Inferior parietal cortex (tissue), 1 donor: ENCODE results near the gene RRP12.

ENCODE experiments used
- DNase-seq: peaks from one replicate; pipeline ENCODE4 v3.0.0-alpha.2; 2016; ENCODE audit errors: extremely low spot score

RRP12 gene

DNA sequence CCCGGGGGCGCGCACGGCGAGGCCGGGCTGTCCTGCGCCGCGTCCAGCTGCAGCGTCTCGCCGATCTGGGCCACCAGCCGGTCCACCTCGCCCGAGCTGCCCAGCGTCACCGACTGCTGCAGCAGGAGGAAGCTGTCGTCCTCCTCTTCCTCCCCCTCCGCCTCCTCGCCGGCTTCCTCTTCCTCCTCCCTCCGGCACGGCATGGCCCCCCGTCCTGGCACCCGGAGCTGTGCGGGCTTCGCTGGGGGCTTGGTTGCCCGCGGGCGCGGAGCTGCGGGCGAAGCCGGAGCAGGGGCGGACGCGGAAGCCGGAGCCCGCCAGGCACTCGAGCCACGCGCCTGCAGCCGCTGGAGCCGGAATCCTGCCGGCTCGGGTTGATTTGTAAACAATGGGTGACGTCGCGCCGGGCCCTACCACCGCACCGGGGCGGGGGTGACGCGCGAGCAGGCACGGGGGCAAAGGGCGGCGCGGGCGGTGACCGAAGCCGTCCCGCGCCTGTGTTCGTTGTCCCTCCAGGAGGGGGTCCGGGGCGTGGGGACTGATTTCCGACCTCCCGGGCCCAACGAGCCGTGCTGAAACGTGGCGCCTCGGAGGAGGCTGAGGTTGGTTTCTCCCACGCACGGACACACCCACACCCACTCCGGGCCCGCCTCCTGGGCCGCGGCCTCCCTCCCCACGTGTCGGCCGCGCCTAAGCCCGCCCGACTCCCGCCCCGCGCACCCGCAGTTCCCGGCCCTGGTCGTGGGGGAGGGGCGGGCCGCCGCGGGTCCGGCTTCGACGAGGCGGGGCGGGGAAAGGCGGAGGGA is 66.6 kb downstream of the RRP12 start, which contains the start of gene FRAT2:
TSS of gene FRAT2 (minus strand) at position 360 of the 806 bp plus-strand sequence. CDS start at position 203, 157 bp downstream.
- peak; percentile 86 for DNase-seq

- no peak for DNase-seq
Observed at GRCh38 chr10:97333601-97334369, 67.4 kb downstream of the RRP12 start.

DNA sequence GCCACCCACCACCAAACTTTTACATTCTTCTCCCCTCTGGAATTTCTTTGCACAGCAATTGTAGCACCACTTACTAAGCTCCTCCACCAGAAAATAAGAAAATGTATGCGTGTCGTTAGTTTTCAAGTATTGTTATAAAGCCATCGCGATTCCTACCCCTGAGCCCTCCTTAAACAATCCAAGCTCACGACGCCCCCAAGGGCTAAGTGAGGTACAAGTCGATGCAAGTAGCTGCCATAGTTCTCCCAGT is 67.9 kb downstream of the RRP12 start:
- no peak for DNase-seq

DNA sequence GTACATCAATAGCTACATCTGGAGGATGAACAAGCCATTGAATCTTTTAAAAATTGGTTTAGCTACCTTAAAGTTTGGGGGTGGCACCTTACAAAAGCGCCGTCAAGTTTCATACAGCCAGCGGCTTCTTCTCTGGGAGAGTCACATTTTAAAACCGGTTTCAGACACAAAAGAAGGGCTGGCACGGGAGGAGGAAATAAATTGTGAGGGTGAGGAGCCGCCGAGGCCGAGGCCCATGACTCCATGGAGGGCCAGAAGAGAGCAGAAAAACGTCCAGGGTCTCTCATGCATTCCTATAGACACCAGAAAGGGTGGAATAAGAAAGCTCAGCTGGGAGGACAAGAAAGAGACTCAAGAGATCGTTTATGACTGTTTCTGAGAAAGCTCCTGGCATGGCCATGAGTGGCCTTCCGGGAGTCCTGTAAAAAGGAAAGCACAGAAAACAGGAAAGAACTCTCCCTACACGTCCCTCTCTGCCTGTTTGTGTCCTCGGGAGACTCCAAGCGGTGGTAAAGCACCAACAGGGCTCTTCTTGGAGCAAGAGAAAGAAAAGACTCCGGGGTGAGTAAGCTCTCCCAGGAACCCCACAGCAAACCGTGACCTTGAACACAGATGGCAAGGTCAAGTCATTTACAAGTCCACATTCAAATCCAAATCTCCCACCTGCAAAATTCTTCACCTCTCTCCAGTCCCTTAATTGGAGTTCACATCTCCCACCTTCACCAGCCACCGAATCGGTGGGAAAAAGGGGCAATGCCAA is 68.4 kb downstream of the RRP12 start:
- peak; percentile 63 for DNase-seq

GRCh38 chr10:97331153-97331703 is 69.9 kb downstream of the RRP12 start:
- DNase-seq: no peak

DNA sequence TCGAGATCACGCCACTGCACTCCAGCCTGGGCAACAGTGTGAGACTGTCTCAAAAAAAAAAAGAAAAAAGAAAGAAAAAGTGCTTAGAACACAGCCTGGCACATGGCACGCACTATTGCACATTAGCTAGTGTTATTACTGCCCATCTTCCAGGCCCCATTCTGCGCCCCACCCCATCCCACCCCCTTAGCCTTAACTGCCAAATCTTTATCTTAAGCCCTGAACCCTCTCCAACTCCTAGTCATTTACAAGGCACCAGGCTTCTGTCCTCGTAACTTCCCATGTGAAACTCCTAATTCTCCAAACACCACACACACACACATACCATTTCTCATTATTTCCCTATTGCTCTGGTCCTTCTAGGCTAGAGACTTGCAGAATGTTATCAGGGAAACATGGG is 71.4 kb downstream of the RRP12 start:
- no peak for DNase-seq

DNA sequence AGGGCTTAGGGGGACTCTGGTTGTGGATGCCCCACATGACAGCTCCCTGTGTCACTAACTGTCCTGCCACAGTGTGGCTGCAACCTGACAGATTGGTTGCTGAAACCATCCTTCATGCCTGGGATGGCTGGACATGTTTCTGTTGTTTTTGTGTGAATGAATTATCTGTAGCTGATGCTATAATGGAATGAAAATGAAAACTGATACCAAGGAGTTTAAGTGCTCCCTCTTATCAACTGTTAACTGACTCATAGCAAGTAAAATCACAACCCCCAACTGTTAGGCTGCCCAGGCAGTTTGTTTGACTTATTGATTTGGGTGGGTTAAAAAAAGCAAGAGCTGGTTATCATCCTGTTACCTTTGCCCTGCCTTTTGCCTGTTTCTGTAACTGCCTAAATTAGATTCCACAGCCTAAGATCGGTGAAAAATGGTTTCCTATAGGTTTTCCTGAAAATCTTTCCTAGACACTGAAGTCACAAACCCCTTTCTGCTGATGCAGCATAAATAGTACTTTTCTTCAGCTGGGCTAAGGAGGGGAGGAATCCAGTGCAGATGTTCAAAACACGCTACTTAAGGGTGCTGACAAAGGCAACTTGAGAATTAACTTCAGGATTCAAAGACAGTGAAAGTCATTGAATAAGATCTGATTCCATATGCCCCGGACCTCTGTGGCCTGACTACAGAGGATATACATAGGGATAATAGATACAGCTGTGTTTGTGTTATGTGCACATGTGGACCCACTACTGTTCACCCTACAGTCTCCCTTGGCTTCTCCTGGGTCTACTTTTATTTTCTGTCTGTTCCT is 72.3 kb downstream of the RRP12 start:
- DNase-seq: no peak

DNA sequence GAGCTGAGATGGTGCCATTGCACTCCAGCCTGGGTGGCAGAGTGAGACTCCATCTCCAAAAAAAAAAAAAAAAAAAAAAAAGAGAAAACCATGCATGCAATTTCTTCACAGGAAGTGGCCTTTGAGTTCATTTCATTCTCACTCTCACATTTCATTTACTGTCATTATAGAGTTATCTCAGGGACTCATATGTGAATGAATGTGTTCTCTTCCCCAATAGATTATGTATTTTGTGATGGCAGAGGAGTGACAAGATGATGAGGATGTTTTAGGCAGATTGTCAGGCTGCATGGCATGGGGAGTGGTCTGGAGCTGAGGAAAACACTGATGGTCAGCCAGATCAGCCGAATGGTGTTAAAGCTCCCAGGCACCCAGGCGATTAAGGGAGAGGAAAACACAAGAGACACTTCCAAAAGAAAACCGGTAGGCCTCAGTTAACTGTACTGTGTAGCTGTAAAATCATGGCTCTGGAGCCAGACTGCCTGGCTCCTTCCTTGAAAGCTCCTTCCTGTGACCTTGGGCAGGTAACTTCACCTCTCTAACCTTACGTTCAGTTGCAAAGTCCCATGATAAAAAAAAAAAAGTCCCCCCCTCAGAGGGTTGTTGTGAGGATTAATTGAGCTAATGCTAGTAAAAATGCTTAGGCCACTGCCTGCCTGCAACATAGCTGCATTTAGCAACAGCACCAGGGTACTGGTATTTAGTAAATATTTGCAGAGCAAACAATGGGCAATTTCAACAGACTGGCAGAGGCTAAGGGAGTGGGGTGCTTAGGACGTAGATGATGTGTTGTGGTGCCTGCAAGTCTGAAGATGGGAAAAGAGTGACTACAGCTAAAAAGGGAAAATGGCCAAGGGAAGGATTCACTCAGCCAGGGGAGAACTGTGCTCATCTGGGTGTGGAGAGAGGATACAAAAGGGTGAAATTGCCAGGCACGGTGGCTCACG is 73.5 kb downstream of the RRP12 start:
- DNase-seq: no peak

GRCh38 chr10:97325754-97326153 is 75.4 kb downstream of the RRP12 start:
- no peak for DNase-seq

DNA sequence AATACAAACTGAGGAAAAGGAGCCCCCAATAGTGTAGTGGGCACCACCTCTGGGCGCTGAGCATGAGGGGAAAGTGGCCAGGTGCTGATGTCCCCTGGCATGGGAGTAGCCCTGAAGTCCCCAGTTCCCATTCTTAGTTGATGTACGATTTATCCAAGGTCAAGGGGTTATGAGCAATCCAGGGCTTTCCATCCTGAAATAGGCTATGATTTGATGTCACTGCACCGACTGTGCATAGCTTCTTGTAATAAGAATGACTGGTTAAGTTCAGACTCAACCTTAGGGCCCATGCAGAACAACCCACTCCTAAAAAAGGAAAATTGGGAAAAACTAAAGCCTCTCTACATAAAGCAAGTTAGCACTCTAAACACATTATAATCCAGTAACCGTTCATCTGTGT is 77.6 kb downstream of the RRP12 start:
- no peak for DNase-seq

- DNase-seq: no peak
Observed at GRCh38 chr10:97321804-97322190, 79.3 kb downstream of the RRP12 start.

DNA sequence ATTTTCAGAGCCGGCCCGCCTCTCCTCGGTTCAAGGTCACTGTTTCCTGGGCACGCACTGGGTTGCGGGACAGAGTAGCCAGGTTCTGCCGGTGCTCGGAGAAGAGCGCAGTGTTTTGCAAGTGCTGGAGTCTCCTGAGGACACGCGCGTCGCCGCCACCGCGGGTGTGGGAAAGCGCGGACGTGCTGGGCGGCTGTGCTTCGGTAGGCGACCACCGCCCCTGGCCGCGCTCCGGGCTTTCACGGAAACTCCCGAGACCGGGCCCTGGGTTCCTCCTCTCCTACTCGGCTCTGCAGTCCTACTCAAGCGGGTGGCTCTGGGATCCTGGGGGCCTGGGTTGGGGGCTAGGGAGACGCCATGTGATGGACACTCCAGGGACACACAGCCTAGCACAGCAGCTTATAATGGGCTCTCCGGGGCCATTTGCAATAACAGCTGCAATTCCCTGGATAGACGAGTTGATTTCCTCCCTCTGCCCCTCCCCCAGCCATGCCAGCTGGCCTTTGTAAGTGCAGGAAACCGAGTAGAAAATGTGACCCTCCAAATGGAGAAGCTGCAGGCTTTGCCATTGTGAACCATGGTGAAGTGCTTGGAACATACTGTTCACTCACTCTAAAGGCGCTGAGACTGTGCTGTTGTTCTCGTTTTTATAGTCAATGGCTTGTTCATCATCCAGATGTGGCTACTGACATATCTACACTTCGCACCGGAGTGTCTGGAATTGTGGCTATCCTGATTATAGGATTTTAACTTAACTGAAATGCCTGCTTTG is 79.9 kb downstream of the RRP12 start:
- DNase-seq: peak; percentile 63

- DNase-seq: no peak
Observed at GRCh38 chr10:97320480-97321031, 80.6 kb downstream of the RRP12 start.

DNA sequence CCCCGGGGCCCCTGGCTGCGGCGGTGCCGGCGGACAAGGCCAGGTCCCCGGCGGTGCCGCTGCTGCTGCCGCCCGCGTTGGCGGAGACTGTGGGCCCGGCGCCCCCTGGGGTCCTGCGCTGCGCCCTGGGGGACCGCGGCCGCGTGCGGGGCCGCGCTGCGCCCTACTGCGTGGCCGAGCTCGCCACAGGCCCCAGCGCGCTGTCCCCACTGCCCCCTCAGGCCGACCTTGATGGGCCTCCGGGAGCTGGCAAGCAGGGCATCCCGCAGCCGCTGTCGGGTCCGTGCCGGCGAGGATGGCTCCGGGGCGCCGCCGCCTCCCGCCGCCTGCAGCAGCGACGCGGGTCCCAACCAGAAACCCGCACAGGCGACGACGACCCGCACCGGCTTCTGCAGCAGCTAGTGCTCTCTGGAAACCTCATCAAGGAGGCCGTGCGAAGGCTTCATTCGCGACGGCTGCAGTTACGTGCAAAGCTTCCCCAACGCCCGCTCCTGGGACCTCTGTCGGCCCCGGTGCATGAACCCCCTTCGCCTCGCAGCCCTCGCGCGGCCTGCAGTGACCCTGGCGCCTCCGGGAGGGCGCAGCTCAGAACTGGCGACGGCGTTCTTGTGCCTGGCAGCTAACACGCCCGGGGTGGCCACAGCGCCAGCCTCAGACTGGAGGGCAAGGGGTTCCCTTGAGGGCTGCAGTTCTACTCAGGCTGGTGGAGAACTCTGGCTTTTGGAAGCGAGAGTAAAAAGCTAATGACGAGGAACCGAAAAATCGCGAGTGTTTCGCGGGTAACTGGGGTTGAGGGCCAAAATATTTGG is 81.3 kb downstream of the RRP12 start:
- DNase-seq: peak; percentile 44

GRCh38 chr10:97318772-97319651 is 82.1 kb downstream of the RRP12 start, which contains the start of gene FRAT1:
Gene FRAT1, plus strand, starts transcription at chr10:97319271. Its CDS starts 183 bp downstream, at chr10:97319454.
- peak; percentile 88 for DNase-seq

DNA sequence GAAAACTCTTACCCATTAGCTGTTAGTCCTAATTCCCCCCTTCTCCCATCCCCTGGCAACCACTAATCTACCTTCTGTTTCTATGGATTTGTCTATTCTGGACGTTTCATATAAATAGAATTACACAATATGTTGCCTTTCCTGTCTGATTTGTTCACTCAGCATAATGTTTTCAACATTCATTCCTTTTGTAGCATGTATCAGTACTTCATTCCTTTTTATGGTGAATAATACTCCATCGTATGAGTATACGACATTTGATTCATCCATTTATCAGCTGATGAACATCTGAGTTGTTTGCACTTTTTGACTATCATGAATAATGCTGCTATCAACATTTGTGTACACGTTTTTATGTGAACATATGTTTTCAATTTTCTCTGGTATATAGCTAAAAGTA is 86.5 kb downstream of the RRP12 start:
- DNase-seq: no peak

DNA sequence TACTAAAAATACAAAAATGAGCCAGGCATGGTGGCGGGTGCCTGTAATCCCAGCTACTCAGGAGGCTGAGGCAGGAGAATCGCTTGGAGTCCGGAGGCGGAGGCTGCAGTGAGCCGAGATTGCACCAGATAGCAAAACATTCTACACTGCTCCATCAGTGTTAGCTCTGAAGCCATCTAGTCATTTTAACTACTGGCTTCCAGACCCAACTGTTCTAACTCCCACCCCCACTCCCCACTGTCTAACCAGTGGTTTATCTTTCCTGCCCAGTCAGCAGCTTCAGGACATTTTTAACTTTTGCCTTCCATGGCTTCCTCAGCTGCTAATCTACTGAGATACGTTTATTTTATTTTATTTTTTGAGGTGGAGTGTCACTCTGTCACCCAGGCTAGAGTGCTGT is 88.2 kb downstream of the RRP12 start:
- DNase-seq: no peak
